GM12892 (cell line): ENCODE measurements around the gene MORC4.

ENCODE experiments used
- POLR2A ChIP-seq: IDR thresholded peaks from 2 replicates; pipeline ENCODE4 v1.6.1; 2011; ENCODE audit warnings: low read depth, low read length, control low read depth
- POLR2AphosphoS5 ChIP-seq: IDR thresholded peaks from 2 replicates; pipeline ENCODE4 v1.6.1; 2011; ENCODE audit warnings: low read depth, low read length, control low read depth
- TAF1 ChIP-seq: IDR thresholded peaks from 2 replicates; pipeline ENCODE4 v1.6.1; 2011; ENCODE audit warnings: low read depth, mild to moderate bottlenecking, control low read depth, low read length, borderline replicate concordance

DNA sequence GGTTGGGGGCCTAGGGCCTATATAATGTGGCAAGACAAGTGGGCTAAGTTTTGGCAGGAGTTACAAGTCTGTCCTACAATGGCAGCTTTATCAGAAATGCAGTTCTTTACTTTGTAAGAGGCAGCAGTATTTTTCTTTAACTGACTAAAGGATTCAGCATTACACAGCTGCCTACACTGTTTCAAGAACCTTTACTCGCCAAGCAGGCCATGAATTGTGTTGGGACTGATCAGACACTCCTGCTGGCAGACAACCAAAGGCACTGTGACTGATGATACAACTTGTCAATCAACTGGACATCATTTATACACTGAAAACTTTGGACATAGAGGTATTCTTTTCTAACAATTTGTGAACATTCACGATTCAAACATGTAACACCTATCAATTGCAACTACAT lies 4.3 kb downstream of the MORC4 start:
- TF ChIP-seq TAF1 (no peak), POLR2A (no peak), POLR2AphosphoS5 (no peak)
